Sigmoid colon (tissue), 7 donors: ENCODE results near the gene GRM4. TPM values are rescaled to one million over a fixed set of nuclear protein-coding genes. Genes with fewer than 3 reads are reported as not detected.
"Not testable (repeated sequence)": the region's sequence is repeated elsewhere in the genome, so short reads cannot be mapped to it uniquely, and the experiment has no call there.

Experiments used
- DNase-seq: peaks from one replicate; pipeline ENCODE4 v3.0.0-alpha.2; 2019
- H3K27ac ChIP-seq, 4 donors: fragments of 200-600 bp; sonication (generic); one replicate each; pipeline ENCODE4 v1.5.1; 2016 to 2019; ENCODE audit warnings: mild to moderate bottlenecking in 1 of 4
- H3K27me3 ChIP-seq, 3 donors: fragments of 200-600 bp; sonication (generic); one replicate each; pipeline ENCODE4 v1.5.1; 2019; ENCODE audit warnings: mild to moderate bottlenecking in 1 of 3
- H3K36me3 ChIP-seq, 4 donors: fragments of 200-600 bp; sonication (generic); one replicate each; pipeline ENCODE4 v1.5.1; 2016 to 2019
- H3K4me1 ChIP-seq, 4 donors: fragments of 200-600 bp; sonication (generic); one replicate each; pipeline ENCODE4 v1.5.1; 2017 to 2019
- H3K4me3 ChIP-seq, 4 donors: fragments of 200-600 bp; sonication (generic); one replicate each; pipeline ENCODE4 v1.5.1; 2017 to 2019; ENCODE audit warnings: mild to moderate bottlenecking in 2 of 4, moderate library complexity in 1 of 4
- H3K9me3 ChIP-seq, 4 donors: fragments of 200-600 bp in 3 of 4; sonication (generic) in 3 of 4; one replicate each; pipeline versions ENCODE4 v1.5.1 to v1.6.1; 2013 to 2019
- CTCF ChIP-seq, 4 experiments: fragments of 450-650 bp in 3 of 4; fragments of 200-600 bp in 1 of 4; IDR thresholded peaks; one replicate each; pipeline ENCODE4 v1.5.1; 2016 to 2019; ENCODE audit warnings: antibody characterized with exemption in 4 of 4, mild to moderate bottlenecking in 3 of 4, moderate library complexity in 2 of 4
- EP300 ChIP-seq, 4 donors: sonication (generic); formaldehyde crosslinking; IDR thresholded peaks; one replicate each; pipeline ENCODE4 v1.6.1; 2017; ENCODE audit warnings: antibody characterized with exemption in 4 of 4
- POLR2A ChIP-seq, 2 donors: fragments of 450-650 bp; IDR thresholded peaks; one replicate each; pipeline ENCODE4 v1.6.1; 2016; ENCODE audit warnings: antibody characterized with exemption in 2 of 2, mild to moderate bottlenecking in 2 of 2, moderate library complexity in 2 of 2
- POLR2AphosphoS5 ChIP-seq, 4 donors: sonication (generic); formaldehyde crosslinking; IDR thresholded peaks; one replicate each; pipeline ENCODE4 v1.6.1; 2017; ENCODE audit warnings: antibody characterized with exemption in 4 of 4
- WGBS, 2 donors: extraction: QIAGEN DNeasy Blood & Tissue Kit; methylation state at CpG; one replicate each; pipeline ENCODE4 v1.1.7; 2013; 5-methylcytosine and 5-hydroxymethylcytosine counted together
- intact Hi-C: fragments of 100-400 bp; cut with DNase I; formaldehyde crosslinking; loops from one replicate; pipeline ENCODE4 v1.15.1; 2023
- polyA plus RNA-seq, 3 donors: library from polyadenylated mRNA; stranded (reverse); fragments of 200-250 nt; gene quantifications; one replicate each; pipeline ENCODE4 v1.2.3, GENCODE V29; 2013
- total RNA-seq, 4 donors: library from RNA; depleted of rRNA; stranded (reverse); fragments of >200 nt; gene quantifications; one replicate each; pipeline ENCODE4 v1.1.0, GENCODE V29; 2016
- donor health status: healthy with polysubstance abuse.
- donor health status: Bipolar disorder and iron deficiency.
- donor health status: healthy.

Gene GRM4
- total RNA-seq, result under 1 TPM in 1 of 4 donors, not detected in 3; 0.14 TPM
- polyA plus RNA-seq, result under 1 TPM in 1 of 3 donors, not detected in 2; 0.07 TPM

GRCh38 chr6:34146021-34146782 lies at the start of gene GRM4:
Gene GRM4 (minus strand): TSS chr6:34146087. CDS start chr6:34133496, 12,591 bp downstream.
- WGBS, 2 donors, result 46 to 51% methylated on average over 20 of the region's 20 CpGs
- peak within 1 kb of the TSS in 3 of 4 donors; percentile 33 to 44 (median 42) for H3K4me3 ChIP-seq
- intact Hi-C loops, result no loop called here
- H3K4me1 ChIP-seq, result peaks cover 0 to 38% (median 33%) of the 10 kb centered on the region in 4 donors
- peak; percentile 55 for DNase-seq
- H3K9me3 ChIP-seq, result no peaks in the 10 kb centered on the region
- no peak within 1 kb of the TSS for H3K27ac ChIP-seq
- no peaks in the 10 kb centered on the region for H3K36me3 ChIP-seq
- peaks cover 44 to 89% (median 61%) of the 10 kb centered on the region in 3 donors for H3K27me3 ChIP-seq
- no peak for TF ChIP-seq POLR2AphosphoS5 (IDR thresholded peaks at IDR 0.05)
- TF ChIP-seq POLR2A (IDR thresholded peaks at IDR 0.05), result no peak
- no peak for TF ChIP-seq CTCF (IDR thresholded peaks at IDR 0.05)
- TF ChIP-seq EP300 (IDR thresholded peaks at IDR 0.05), result no peak

GRCh38 chr6:34194772-34195171 lies 48.9 kb upstream of the GRM4 start:
- 77 to 86% methylated on average over 3 of the region's 3 CpGs for WGBS, 2 donors
- DNase-seq, result no peak
- Histone ChIP-seq H3K36me3 (no peaks in the 10 kb centered on the region), H3K4me3 (no peak overlapping the region), H3K9me3 (no peaks in the 10 kb centered on the region), H3K27me3 (no peaks in the 10 kb centered on the region), H3K4me1 (peaks cover 0 to 11% (median 8%) of the 10 kb centered on the region in 4 donors), H3K27ac (no peak overlapping the region)
- TF ChIP-seq CTCF (IDR thresholded peaks at IDR 0.05) (no peak), EP300 (IDR thresholded peaks at IDR 0.05) (no peak), POLR2A (IDR thresholded peaks at IDR 0.05) (no peak), POLR2AphosphoS5 (IDR thresholded peaks at IDR 0.05) (no peak)
- intact Hi-C loops, result loop anchor here (5.0 kb wide), 1 partner anchor 333 kb away; no protein-coding TSS in a partner anchor

GRCh38 chr6:34190504-34191122 lies 44.7 kb upstream of the GRM4 start:
- H3K4me3 ChIP-seq, result no peak overlapping the region
- DNase-seq, result no peak
- no peak overlapping the region for H3K27ac ChIP-seq
- H3K4me1 ChIP-seq, result no peaks in the 10 kb centered on the region
- H3K9me3 ChIP-seq, result no peaks in the 10 kb centered on the region
- no peaks in the 10 kb centered on the region for H3K36me3 ChIP-seq
- TF ChIP-seq POLR2A (IDR thresholded peaks at IDR 0.05) (no peak), EP300 (IDR thresholded peaks at IDR 0.05) (no peak)
- no peaks in the 10 kb centered on the region for H3K27me3 ChIP-seq
- whole genome bisulfite sequencing, 2 donors, result 89 to 90% methylated on average over 14 of the region's 14 CpGs
- intact Hi-C loops, result no loop called here

GRCh38 chr6:34189806-34190503 lies 44.1 kb upstream of the GRM4 start:
- intact Hi-C loops, result no loop called here
- H3K36me3 ChIP-seq, result no peaks in the 10 kb centered on the region

GRCh38 chr6:34184726-34185125 lies 38.8 kb upstream of the GRM4 start:
- H3K4me1 ChIP-seq, H3K9me3 ChIP-seq, intact Hi-C loops, DNase-seq, H3K27ac ChIP-seq, H3K4me3 ChIP-seq, H3K27me3 ChIP-seq, H3K36me3 ChIP-seq: not testable (repeated sequence)
- 95 to 96% methylated on average over 5 of the region's 5 CpGs for WGBS, 2 donors

More at GRCh38 chr6:34189806-34190503, 44.1 kb upstream of the GRM4 start:
- Histone ChIP-seq H3K4me1 (no peaks in the 10 kb centered on the region), H3K27me3 (no peaks in the 10 kb centered on the region), H3K9me3 (no peaks in the 10 kb centered on the region), H3K4me3 (no peak overlapping the region), H3K27ac (no peak overlapping the region)
- 78 to 82% methylated on average over 12 of the region's 12 CpGs for WGBS, 2 donors
- DNase-seq, result no peak
- TF ChIP-seq EP300 (IDR thresholded peaks at IDR 0.05) (no peak), POLR2AphosphoS5 (IDR thresholded peaks at IDR 0.05) (no peak), POLR2A (IDR thresholded peaks at IDR 0.05) (no peak), CTCF (IDR thresholded peaks at IDR 0.05) (no peak)
